Transverse colon (tissue), 4 donors: ENCODE results near the gene GSTT2B. TPM values are rescaled to one million over a fixed set of nuclear protein-coding genes. Genes with fewer than 3 reads are reported as not detected.

ENCODE experiments used
- DNase-seq: peaks from one replicate; pipeline ENCODE4 v3.0.0-alpha.2; 2019
- H3K27ac ChIP-seq, 4 donors: fragments of 200-600 bp; sonication (generic); 2 replicates each; pipeline ENCODE4 v1.5.1; 2016 to 2018; ENCODE audit warnings: inconsistent platforms in 4 of 4
- H3K27me3 ChIP-seq: fragments of 200-600 bp; sonication (generic); 2 replicates; pipeline ENCODE4 v1.5.1; 2017; ENCODE audit warnings: inconsistent platforms
- H3K36me3 ChIP-seq, 4 donors: fragments of 200-600 bp; sonication (generic); 2 replicates each; pipeline ENCODE4 v1.5.1; 2017 to 2019; ENCODE audit warnings: inconsistent platforms in 4 of 4
- H3K4me1 ChIP-seq, 4 donors: fragments of 200-600 bp; sonication (generic); 2 replicates each; pipeline ENCODE4 v1.5.1; 2017 to 2020; ENCODE audit warnings: inconsistent platforms in 4 of 4
- H3K4me3 ChIP-seq, 4 donors: fragments of 200-600 bp; sonication (generic); 1 replicate in 1 of 4; 2 replicates in 3 of 4; pipeline versions ENCODE4 v1.5.1 to v1.6.1; 2017 to 2019; ENCODE audit warnings: inconsistent platforms in 4 of 4
- H3K9me3 ChIP-seq, 2 donors: fragments of 200-600 bp; sonication (generic); 2 replicates each; pipeline ENCODE4 v1.5.1; 2017 to 2019; ENCODE audit warnings: inconsistent platforms in 2 of 2
- EP300 ChIP-seq: sonication (generic); formaldehyde crosslinking; IDR thresholded peaks from one replicate; pipeline ENCODE4 v1.6.1; 2017; ENCODE audit warnings: antibody characterized with exemption, low read depth
- POLR2A ChIP-seq: fragments of 450-650 bp; IDR thresholded peaks from one replicate; pipeline ENCODE4 v1.6.1; 2016; ENCODE audit warnings: antibody characterized with exemption, mild to moderate bottlenecking, moderate library complexity
- POLR2AphosphoS5 ChIP-seq, 3 donors: sonication (generic); formaldehyde crosslinking; IDR thresholded peaks; one replicate each; pipeline ENCODE4 v1.6.1; 2016; ENCODE audit warnings: antibody characterized with exemption in 3 of 3
- WGBS, 2 donors: methylation state at CpG; one replicate each; pipeline ENCODE4 v1.1.5; 2018; ENCODE audit warnings: low coverage in 1 of 2; 5-methylcytosine and 5-hydroxymethylcytosine counted together
- in situ Hi-C, 4 donors: fragments of 200-750 bp; cut with MboI; loops; one replicate each; pipeline versions ENCODE4 v1.15.0 to v1.15.1; 2017; ENCODE audit warnings: low sequenced_read_pairs in 3 of 4, low pct_ligation_motif_present in 1 of 4, low pct_unique_long_range_greater_than_20kb in 1 of 4
- intact Hi-C: fragments of 100-400 bp; cut with DNase I; formaldehyde crosslinking; loops from one replicate; pipeline ENCODE4 v1.15.1; 2023; ENCODE audit warnings: low total_unique reads
- total RNA-seq, 4 donors: library from RNA; depleted of rRNA; stranded (reverse); fragments of >200 nt; gene quantifications; one replicate each; pipeline ENCODE4 v1.1.0, GENCODE V29; 2016
- TF ChIP-seq, protein P1 (sequence below), 5 experiments: fragments of 200-600 bp in 3 of 5; fragments of 450-650 bp in 2 of 5; sonication (generic) in 3 of 5; IDR thresholded peaks; 1 replicate in 2 of 5; 2 replicates in 3 of 5; pipeline ENCODE4 v1.5.1; 2016 to 2017; ENCODE audit warnings: antibody characterized with exemption in 5 of 5, inconsistent platforms in 3 of 5, mild to moderate bottlenecking in 2 of 5, moderate library complexity in 1 of 5

Gene GSTT2B
- total RNA-seq, 4 donors from 2014 or later: 2.4 TPM; not detected in 3

DNA sequence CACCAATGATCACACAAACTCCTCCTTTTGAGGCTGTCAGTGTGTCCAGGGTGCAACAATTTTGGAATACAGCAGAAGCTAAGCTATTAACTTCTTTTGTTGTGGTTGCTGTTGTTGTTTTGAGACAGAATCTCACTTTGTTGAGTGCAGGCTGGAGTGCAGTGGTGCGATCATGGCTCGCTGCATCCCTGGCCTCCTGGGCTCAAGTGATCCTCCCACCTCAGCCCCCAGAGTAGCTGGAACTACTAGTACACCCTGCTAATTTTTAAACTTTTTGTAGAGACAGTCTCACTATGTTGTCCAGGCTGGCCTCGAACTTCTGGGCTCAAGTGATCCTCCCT, 22.0 kb downstream of the GSTT2B start:
- Histone ChIP-seq H3K4me3 (no peak overlapping the region), H3K36me3 (no peaks in the 10 kb centered on the region), H3K27ac (no peak overlapping the region), H3K4me1 (no peaks in the 10 kb centered on the region), H3K27me3 (no peaks in the 10 kb centered on the region), H3K9me3 (no peaks in the 10 kb centered on the region)
- intact Hi-C loops (no loop called here), in situ Hi-C loops (no loop called here)
- TF ChIP-seq POLR2AphosphoS5 (IDR thresholded peaks at IDR 0.05) (no peak), POLR2A (no peak), EP300 (no peak)
- TF ChIP-seq, protein P1, sequence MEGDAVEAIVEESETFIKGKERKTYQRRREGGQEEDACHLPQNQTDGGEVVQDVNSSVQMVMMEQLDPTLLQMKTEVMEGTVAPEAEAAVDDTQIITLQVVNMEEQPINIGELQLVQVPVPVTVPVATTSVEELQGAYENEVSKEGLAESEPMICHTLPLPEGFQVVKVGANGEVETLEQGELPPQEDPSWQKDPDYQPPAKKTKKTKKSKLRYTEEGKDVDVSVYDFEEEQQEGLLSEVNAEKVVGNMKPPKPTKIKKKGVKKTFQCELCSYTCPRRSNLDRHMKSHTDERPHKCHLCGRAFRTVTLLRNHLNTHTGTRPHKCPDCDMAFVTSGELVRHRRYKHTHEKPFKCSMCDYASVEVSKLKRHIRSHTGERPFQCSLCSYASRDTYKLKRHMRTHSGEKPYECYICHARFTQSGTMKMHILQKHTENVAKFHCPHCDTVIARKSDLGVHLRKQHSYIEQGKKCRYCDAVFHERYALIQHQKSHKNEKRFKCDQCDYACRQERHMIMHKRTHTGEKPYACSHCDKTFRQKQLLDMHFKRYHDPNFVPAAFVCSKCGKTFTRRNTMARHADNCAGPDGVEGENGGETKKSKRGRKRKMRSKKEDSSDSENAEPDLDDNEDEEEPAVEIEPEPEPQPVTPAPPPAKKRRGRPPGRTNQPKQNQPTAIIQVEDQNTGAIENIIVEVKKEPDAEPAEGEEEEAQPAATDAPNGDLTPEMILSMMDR (IDR thresholded peaks at IDR 0.05): no peak
- WGBS, 2 donors: 54% methylated on average over 3 of the region's 3 CpGs; no CpG with 5 or more reads in 1 of the 2 donors
- no peak for DNase-seq

DNA sequence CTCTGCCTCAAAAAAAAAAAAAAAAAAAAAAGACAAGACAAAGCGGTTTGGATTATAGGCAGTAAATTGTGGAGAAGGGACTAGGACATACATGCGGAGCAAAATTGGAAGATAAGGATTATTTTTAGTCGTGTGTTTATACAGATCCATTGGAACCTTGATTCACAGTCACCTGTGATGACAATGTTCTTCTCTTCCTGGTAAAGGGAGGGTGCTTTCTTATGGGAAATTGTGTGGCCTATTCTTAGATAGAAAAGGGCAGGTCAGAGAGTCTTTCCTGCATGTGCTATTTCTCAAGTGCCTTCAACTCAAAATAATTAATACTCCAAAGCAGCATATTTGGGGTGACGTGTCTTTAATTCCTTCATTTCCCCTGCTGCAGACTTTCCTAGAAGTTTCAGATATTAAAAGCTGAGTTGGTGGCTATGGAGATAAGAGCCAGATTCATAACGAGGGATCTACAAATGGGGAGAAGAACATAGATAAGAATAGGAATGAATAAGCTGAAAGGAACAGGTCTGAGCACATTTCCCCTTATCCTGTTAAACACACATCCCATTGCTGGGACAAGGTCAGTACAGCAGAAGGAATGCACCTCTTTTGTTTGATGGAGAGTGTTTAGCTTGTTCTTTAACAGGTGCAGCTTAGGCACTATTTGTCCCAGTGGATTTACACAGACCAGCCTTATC, 22.5 kb downstream of the GSTT2B start:
- in situ Hi-C loops: no loop called here
- no peak for TF ChIP-seq POLR2AphosphoS5 (IDR thresholded peaks at IDR 0.05)
- TF ChIP-seq, protein P1 (IDR thresholded peaks at IDR 0.05): no peak
- TF ChIP-seq POLR2A: no peak
- no peak for TF ChIP-seq EP300
- H3K4me1 ChIP-seq: no peaks in the 10 kb centered on the region
- no peaks in the 10 kb centered on the region for H3K27me3 ChIP-seq
- no peaks in the 10 kb centered on the region for H3K36me3 ChIP-seq
- no peak for DNase-seq
- H3K27ac ChIP-seq: no peak overlapping the region
- H3K9me3 ChIP-seq: no peaks in the 10 kb centered on the region
- H3K4me3 ChIP-seq: no peak overlapping the region
- intact Hi-C loops: no loop called here
- WGBS, 2 donors: 63 to 77% methylated on average over 4 to 5 of the region's 5 CpGs

DNA sequence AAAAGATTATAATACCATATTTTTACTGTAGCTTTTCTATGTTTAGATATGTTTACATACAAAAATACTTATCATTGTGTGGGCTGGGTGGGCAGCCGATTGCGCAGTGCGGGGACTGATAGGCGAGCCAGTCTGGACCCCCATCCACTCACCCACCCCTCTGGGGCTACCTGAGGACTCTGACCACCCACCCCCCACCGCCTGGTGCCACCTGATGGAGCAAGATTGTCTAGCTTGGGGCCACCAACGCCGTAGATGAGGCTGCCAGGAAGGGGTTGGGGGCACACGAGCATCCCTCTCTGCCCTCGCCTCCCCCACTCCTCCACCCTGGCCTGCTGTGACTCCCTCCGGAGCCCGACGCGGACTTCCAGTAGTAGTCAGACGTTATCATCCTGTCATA, 34.4 kb downstream of the GSTT2B start:
- no peak for DNase-seq
- in situ Hi-C loops (loop anchor here in 1 of 4 donors (10.0 kb wide), 1 partner anchor 48 kb away; the partner anchor contains the start of gene DDT), intact Hi-C loops (no loop called here)
- Histone ChIP-seq H3K9me3 (peaks cover 4% of the 10 kb centered on the region in 2 donors), H3K36me3 (peaks cover 0 to 26% (median 3%) of the 10 kb centered on the region in 4 donors), H3K27me3 (no peaks in the 10 kb centered on the region), H3K27ac (no peak overlapping the region), H3K4me1 (no peaks in the 10 kb centered on the region), H3K4me3 (no peak overlapping the region)
- no peak for TF ChIP-seq POLR2AphosphoS5 (IDR thresholded peaks at IDR 0.05)
- TF ChIP-seq, protein P1 (IDR thresholded peaks at IDR 0.05): no peak
- no peak for TF ChIP-seq EP300
- TF ChIP-seq POLR2A: no peak
- 80 to 83% methylated on average over 1 to 13 of the region's 14 CpGs for WGBS, 2 donors

DNA sequence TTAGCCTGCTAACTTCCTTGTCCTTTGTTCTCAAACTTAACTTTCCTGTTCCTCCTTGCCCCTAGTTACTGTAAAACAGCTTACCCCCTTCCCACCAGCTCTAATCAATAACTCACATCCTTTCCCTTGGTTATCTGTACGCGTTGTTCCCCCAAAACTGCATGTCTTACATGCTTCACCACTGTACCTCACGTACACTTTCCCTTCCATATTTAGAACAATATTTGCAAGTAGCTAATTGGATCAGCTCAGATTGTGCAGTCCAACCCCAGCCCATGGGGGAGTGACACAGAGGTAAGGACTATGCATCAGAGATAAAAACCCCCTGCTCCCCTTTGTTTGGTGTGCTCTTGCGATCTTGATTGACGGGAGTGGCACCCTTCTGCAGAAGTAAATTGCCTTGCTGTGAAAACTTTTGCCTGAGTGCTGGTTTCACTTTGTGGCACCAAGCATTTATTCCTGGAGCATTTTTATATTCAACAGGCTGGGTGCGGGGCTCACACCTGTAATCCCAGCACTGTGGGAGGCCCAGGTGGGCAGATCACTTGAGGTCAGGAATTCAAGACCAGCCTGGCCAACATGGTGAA, 35.9 kb downstream of the GSTT2B start:
- no peak overlapping the region for H3K27ac ChIP-seq
- intact Hi-C loops (no loop called here), in situ Hi-C loops (loop anchor here in 1 of 4 donors (10.0 kb wide), 1 partner anchor 50 kb away; the partner anchor contains the start of gene DDT)
- H3K4me3 ChIP-seq: no peak overlapping the region
- H3K4me1 ChIP-seq: no peaks in the 10 kb centered on the region
- 98 to 100% methylated on average over 2 to 5 of the region's 6 CpGs for WGBS, 2 donors
- TF ChIP-seq, protein P1 (IDR thresholded peaks at IDR 0.05): no peak
- TF ChIP-seq EP300 (no peak), POLR2A (no peak), POLR2AphosphoS5 (IDR thresholded peaks at IDR 0.05) (no peak)
- DNase-seq: no peak
- H3K9me3 ChIP-seq: peaks cover 4% of the 10 kb centered on the region in 2 donors
- H3K36me3 ChIP-seq: peaks cover 0 to 29% (median 3%) of the 10 kb centered on the region in 4 donors
- H3K27me3 ChIP-seq: no peaks in the 10 kb centered on the region
